Stimulated activated CD4-positive, alpha-beta T cell treated with anti-CD3 and anti-CD28 coated beads, Interleukin-12 subunit alpha, Interleukin-12 subunit beta, amount 100 ng/mL, for 24 hours (primary cell): ENCODE data around the gene RXFP3.

Experiments used
- DNase-seq, 2 experiments: peaks; one replicate each; pipeline ENCODE4 v3.0.0-alpha.2; 2020; ENCODE audit warnings: low read depth in 2 of 2

RXFP3 gene

GRCh38 chr5:33981408-33982162, 45.4 kb downstream of the RXFP3 start:
- DNase-seq = no peak

GRCh38 chr5:33984178-33984577, 48.0 kb downstream of the RXFP3 start:
- no peak for DNase-seq

- DNase-seq = no peak
Measured at GRCh38 chr5:33984671-33985124, 48.5 kb downstream of the RXFP3 start, which contains the start of gene SLC45A2. Gene SLC45A2, minus strand, starts transcription at chr5:33984693. Its CDS starts 110 bp downstream, at chr5:33984583.

- DNase-seq = no peak
Measured at GRCh38 chr5:33985447-33985846, 49.3 kb downstream of the RXFP3 start.
